SJSA1 (cell line): Measurements from ENCODE around the gene PHKG2. TPM values are rescaled to one million over a fixed set of nuclear protein-coding genes. Genes with fewer than 3 reads are reported as not detected.

Source experiments
- DNase-seq, 2 experiments: peaks; one replicate each; pipeline ENCODE4 v3.0.0-alpha.2; 2015 to 2020; ENCODE audit warnings: low spot score in 2 of 2, low read depth in 1 of 2
- H3K27ac ChIP-seq: fragments of 250-450 bp; sonication (Bioruptor Pico); 2 replicates; pipeline ENCODE4 v1.5.1; 2020; ENCODE audit warnings: mild to moderate bottlenecking, moderate library complexity
- H3K27me3 ChIP-seq: fragments of 250-450 bp; sonication (Bioruptor Pico); replicated peaks from 2 replicates; pipeline ENCODE4 v1.5.1; 2020; ENCODE audit warnings: mild to moderate bottlenecking, moderate library complexity
- H3K36me3 ChIP-seq: fragments of 250-450 bp; sonication (Bioruptor Pico); 2 replicates; pipeline ENCODE4 v1.5.1; 2020; ENCODE audit warnings: mild to moderate bottlenecking
- H3K4me1 ChIP-seq: fragments of 250-450 bp; sonication (Bioruptor Pico); replicated peaks from 2 replicates; pipeline ENCODE4 v1.6.1; 2021; ENCODE audit warnings: mild to moderate bottlenecking
- H3K4me3 ChIP-seq: fragments of 250-450 bp; sonication (Bioruptor Pico); 2 replicates; pipeline ENCODE4 v1.5.1; 2020; ENCODE audit warnings: mild to moderate bottlenecking
- H3K9me3 ChIP-seq: fragments of 250-450 bp; sonication (Bioruptor Pico); replicated peaks from 2 replicates; pipeline ENCODE4 v1.5.1; 2020; ENCODE audit warnings: mild to moderate bottlenecking
- total RNA-seq: library from RNA; depleted of rRNA; stranded (reverse); fragments of >200 nt; shearing (Covaris generic); gene quantifications from 2 replicates; pipeline ENCODE4 v1.2.3, GENCODE V29; 2014

PHKG2 gene
- total RNA-seq, 1 experiment from 2014 or later, result 35.3 TPM

- Histone ChIP-seq H3K4me1 (no peaks in the 10 kb centered on the region), H3K4me3 (no peak overlapping the region), H3K27ac (no peak overlapping the region), H3K9me3 (no peaks in the 10 kb centered on the region), H3K36me3 (peaks cover 96% of the 10 kb centered on the region), H3K27me3 (no peaks in the 10 kb centered on the region)
- DNase-seq, result no peak
These were observed 27.1 kb upstream of the PHKG2 start for GRCh38 chr16:30721167-30721566.

GRCh38 chr16:30721606-30722005 is 26.6 kb upstream of the PHKG2 start:
- H3K9me3 ChIP-seq, result no peaks in the 10 kb centered on the region
- no peaks in the 10 kb centered on the region for H3K27me3 ChIP-seq
- peaks cover 95% of the 10 kb centered on the region for H3K36me3 ChIP-seq
- no peak overlapping the region for H3K27ac ChIP-seq
- no peaks in the 10 kb centered on the region for H3K4me1 ChIP-seq
- DNase-seq, result no peak
- H3K4me3 ChIP-seq, result no peak overlapping the region

GRCh38 chr16:30722443-30722842 is 25.8 kb upstream of the PHKG2 start:
- Histone ChIP-seq H3K27ac (no peak overlapping the region), H3K27me3 (no peaks in the 10 kb centered on the region), H3K4me1 (no peaks in the 10 kb centered on the region), H3K9me3 (no peaks in the 10 kb centered on the region), H3K36me3 (peaks cover 95% of the 10 kb centered on the region), H3K4me3 (no peak overlapping the region)
- no peak for DNase-seq

DNA sequence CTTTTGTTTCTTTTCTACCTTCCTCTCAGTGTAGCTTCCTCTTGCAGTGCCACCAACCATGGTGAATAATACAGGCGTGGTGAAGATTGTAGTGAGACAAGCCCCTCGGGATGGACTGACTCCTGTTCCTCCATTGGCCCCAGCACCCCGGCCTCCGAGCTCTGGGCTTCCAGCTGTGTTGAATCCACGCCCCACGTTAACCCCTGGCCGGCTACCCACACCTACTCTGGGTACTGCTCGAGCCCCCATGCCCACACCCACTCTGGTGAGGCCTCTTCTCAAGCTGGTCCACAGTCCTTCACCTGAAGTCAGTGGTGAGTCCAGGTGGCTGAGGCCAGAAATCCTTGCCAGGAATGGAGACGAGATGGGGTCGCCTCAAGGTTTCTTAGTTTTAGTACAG is 25.3 kb upstream of the PHKG2 start:
- H3K4me1 ChIP-seq, result no peaks in the 10 kb centered on the region
- no peak overlapping the region for H3K4me3 ChIP-seq
- no peak for DNase-seq
- H3K36me3 ChIP-seq, result peaks cover 96% of the 10 kb centered on the region
- no peaks in the 10 kb centered on the region for H3K9me3 ChIP-seq
- H3K27me3 ChIP-seq, result no peaks in the 10 kb centered on the region
- H3K27ac ChIP-seq, result no peak overlapping the region

DNA sequence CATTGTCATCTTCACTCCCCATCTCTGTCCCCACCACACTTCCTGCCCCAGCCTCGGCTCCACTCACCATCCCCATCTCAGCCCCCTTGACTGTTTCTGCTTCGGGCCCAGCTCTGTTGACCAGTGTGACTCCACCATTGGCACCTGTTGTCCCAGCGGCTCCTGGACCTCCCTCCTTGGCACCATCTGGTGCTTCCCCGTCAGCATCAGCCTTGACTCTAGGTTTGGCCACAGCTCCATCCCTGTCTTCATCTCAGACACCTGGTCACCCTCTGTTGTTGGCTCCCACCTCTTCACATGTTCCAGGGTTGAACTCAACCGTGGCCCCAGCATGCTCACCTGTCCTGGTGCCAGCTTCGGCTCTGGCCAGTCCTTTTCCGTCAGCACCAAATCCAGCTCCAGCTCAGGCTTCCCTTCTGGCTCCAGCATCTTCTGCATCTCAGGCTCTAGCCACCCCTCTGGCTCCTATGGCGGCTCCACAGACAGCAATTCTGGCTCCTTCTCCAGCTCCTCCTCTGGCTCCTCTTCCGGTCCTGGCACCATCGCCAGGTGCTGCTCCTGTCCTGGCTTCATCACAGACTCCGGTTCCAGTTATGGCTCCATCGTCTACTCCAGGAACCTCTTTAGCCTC is 24.4 kb upstream of the PHKG2 start:
- DNase-seq, result no peak
- Histone ChIP-seq H3K36me3 (peaks cover 96% of the 10 kb centered on the region), H3K4me1 (no peaks in the 10 kb centered on the region), H3K4me3 (no peak overlapping the region), H3K27me3 (no peaks in the 10 kb centered on the region), H3K9me3 (no peaks in the 10 kb centered on the region), H3K27ac (no peak overlapping the region)

- no peak overlapping the region for H3K27ac ChIP-seq
- no peaks in the 10 kb centered on the region for H3K27me3 ChIP-seq
- no peaks in the 10 kb centered on the region for H3K4me1 ChIP-seq
- no peaks in the 10 kb centered on the region for H3K9me3 ChIP-seq
- no peak for DNase-seq
- no peak overlapping the region for H3K4me3 ChIP-seq
- H3K36me3 ChIP-seq, result peaks cover 98% of the 10 kb centered on the region
These were observed 23.4 kb upstream of the PHKG2 start for GRCh38 chr16:30724641-30725417.

DNA sequence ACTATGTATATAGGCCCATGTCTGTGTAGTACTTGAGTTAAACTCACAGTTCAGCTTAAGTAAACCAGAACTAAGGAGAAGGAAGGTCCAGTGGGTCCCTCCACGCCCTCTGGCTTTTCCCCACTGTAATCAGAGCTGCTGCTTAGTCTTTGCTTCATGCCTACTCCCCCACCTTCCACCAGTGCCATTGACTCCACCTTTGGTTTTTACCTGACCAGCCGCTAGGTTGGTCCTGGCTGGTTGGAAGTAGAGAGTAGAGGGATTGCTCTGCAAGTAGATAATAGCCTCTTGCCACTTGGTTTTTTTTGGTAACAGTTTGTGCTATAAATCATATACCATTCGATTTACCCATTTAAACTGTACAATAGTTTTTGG is 22.8 kb upstream of the PHKG2 start:
- H3K27me3 ChIP-seq, result no peaks in the 10 kb centered on the region
- H3K4me3 ChIP-seq, result no peak overlapping the region
- DNase-seq, result no peak
- H3K36me3 ChIP-seq, result peaks cover 98% of the 10 kb centered on the region
- no peaks in the 10 kb centered on the region for H3K9me3 ChIP-seq
- H3K27ac ChIP-seq, result no peak overlapping the region
- H3K4me1 ChIP-seq, result no peaks in the 10 kb centered on the region

DNA sequence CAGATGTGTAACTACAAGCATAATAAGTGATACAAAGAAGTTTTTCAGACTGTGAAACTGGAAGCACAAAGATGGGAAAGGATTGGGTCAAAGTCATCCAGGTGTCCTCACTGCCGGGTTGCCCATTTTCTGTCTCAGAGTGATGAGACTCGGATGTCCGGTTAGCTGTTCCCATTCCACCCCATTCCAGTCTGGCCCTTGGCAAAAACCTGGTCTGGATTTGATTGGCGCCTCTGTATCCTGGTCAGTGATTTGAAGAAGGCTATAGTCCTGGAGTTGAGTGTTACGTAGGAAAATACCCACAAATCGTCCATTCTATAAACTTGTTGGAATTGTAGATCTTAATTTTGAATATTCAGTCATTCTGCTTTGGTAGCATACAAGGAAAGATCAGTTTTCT is 19.9 kb upstream of the PHKG2 start:
- H3K27me3 ChIP-seq, result no peaks in the 10 kb centered on the region
- H3K36me3 ChIP-seq, result peaks cover 97% of the 10 kb centered on the region
- DNase-seq, result no peak

GRCh38 chr16:30728899-30729672 is 19.1 kb upstream of the PHKG2 start:
- Histone ChIP-seq H3K4me1 (no peaks in the 10 kb centered on the region), H3K27ac (no peak overlapping the region), H3K36me3 (peaks cover 97% of the 10 kb centered on the region), H3K9me3 (no peaks in the 10 kb centered on the region), H3K27me3 (no peaks in the 10 kb centered on the region), H3K4me3 (no peak overlapping the region)
- no peak for DNase-seq

More for the DNA sequence above, 19.9 kb upstream of the PHKG2 start:
- no peak overlapping the region for H3K27ac ChIP-seq
- no peak overlapping the region for H3K4me3 ChIP-seq
- H3K9me3 ChIP-seq, result no peaks in the 10 kb centered on the region
- no peaks in the 10 kb centered on the region for H3K4me1 ChIP-seq

GRCh38 chr16:30731411-30731810 is 16.8 kb upstream of the PHKG2 start:
- H3K9me3 ChIP-seq, result no peaks in the 10 kb centered on the region
- H3K4me1 ChIP-seq, result no peaks in the 10 kb centered on the region
- no peaks in the 10 kb centered on the region for H3K27me3 ChIP-seq
- peaks cover 96% of the 10 kb centered on the region for H3K36me3 ChIP-seq
- H3K27ac ChIP-seq, result no peak overlapping the region
- no peak overlapping the region for H3K4me3 ChIP-seq
- DNase-seq, result no peak

DNA sequence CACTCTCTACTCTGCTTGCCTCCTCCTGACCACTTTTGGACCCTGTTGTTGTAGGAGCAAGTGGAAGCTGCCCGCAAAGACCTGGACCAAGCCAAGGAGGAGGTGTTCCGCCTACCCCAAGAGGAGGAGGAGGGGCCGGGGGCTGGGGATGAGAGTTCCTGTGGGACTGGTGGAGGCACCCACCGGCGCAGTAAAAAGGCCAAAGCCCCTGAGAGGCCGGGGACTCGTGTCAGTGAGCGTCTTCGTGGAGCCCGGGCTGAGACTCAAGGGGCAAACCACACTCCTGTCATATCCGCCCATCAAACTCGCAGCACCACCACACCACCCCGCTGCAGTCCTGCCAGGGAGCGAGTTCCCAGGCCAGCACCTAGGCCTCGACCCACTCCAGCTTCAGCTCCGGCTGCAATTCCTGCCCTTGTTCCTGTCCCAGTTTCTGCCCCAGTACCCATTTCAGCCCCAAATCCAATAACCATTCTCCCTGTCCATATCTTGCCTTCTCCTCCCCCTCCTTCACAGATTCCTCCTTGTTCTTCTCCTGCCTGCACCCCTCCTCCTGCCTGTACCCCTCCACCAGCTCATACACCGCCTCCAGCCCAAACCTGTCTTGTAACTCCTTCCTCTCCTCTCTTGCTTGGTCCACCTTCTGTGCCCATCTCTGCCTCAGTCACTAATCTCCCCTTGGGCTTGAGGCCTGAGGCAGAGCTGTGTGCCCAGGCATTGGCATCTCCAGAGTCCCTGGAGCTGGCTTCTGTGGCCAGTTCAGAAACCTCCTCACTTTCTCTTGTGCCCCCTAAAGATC is 11.0 kb upstream of the PHKG2 start:
- DNase-seq, result no peak
- H3K4me1 ChIP-seq, result peaks cover 24% of the 10 kb centered on the region
- peaks cover 89% of the 10 kb centered on the region for H3K36me3 ChIP-seq

GRCh38 chr16:30737794-30738648 is 10.2 kb upstream of the PHKG2 start:
- Histone ChIP-seq H3K27me3 (no peaks in the 10 kb centered on the region), H3K4me3 (no peak overlapping the region), H3K27ac (no peak overlapping the region), H3K9me3 (no peaks in the 10 kb centered on the region), H3K36me3 (peaks cover 90% of the 10 kb centered on the region), H3K4me1 (peaks cover 24% of the 10 kb centered on the region)
- DNase-seq, result no peak

More for the DNA sequence above, 11.0 kb upstream of the PHKG2 start:
- no peak overlapping the region for H3K4me3 ChIP-seq
- H3K27ac ChIP-seq, result no peak overlapping the region
- H3K27me3 ChIP-seq, result no peaks in the 10 kb centered on the region
- H3K9me3 ChIP-seq, result no peaks in the 10 kb centered on the region
